ENCODE data around the gene NUDT1. TPM values are rescaled to one million over a fixed set of nuclear protein-coding genes. Genes with fewer than 3 reads are reported as not detected.
A peak's percentile ranks its signal among the peaks of the same experiment; 100 is the strongest.

NUDT1 gene
- total RNA-seq (2021): 115 and 117 TPM in 2 replicates
- Bru-seq, nascent RNA: percentile 66 among the genes with signal in this experiment
- BruChase-seq, experiment 1, labeled RNA remaining after a 2-hour chase: percentile 55 among the genes with signal in this experiment
- percentile 62 among the genes with signal in this experiment for BruChase-seq, experiment 2, labeled RNA remaining after a 6-hour chase
- long read RNA-seq, transcript NUDT1-206 (3 exons, 714 nt): major isoform, 55 of 115 reads
- long read RNA-seq, transcript NUDT1-203 (4 exons, 662 nt): minor isoform, 40 of 115 reads
- long read RNA-seq, transcript NUDT1-201 (4 exons, 698 nt): minor isoform, 9 of 115 reads
- long read RNA-seq, partial matches to known transcripts: 3 of 115 reads
- long read RNA-seq, other reads (novel, unspliced or antisense): 6 of 115 reads

DNA sequence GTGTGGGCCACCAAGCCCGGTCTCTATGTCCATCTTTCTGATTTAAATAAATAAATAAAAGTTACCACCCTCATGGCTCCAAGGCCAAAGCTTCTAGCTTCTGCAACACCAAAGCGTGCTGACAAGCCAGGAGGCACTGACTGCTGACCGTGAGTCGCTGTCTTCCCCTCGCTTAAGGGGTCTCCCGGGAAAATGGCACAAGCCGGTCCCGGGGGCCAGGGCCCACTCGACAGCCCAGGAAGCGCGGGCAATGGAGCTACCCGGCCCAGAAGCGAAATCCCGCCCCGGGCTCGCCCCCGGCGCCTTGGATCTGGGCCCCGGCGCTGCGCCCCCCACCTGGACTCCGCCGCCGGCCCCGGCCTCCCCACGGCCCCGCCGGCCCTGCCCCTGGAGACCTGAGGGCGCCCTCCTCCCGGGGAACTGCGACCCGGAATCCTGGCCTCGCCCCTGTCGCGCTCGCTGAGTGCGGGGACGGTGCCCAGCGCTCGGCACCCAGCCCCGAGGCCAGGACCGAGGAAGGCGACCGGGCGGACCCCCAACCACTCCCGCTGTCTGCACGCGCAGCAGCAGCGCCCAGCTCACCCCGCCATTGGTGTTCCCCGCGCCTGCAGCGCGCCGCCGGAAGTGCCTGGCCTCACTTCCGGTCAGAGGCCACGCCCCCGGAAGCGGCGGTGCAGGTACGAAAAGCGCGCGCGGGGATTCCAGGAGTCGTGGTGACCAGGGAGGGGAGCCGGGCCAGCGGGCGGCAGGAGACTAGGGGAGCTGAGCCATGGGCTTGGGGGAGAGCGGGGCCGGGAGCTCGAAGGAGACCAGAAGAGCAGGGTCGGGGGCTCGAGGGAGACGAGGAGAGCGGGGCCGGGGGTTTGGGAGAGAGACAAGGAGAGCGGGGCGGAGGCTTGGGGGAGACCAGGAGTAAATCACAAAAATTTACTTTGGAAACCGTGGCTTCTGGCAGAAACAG lies at the start of gene NUDT1, which contains the start of gene MRM2:
TSS of gene NUDT1 (plus strand) at position 647 of the 961 bp plus-strand sequence. CDS start 2,349 bp downstream, outside the sequence.
TSS of gene MRM2 (minus strand) at position 626 of the 961 bp plus-strand sequence. CDS start at position 590, 36 bp downstream.
- intact Hi-C loops (cut with micrococcal nuclease; ENCODE audit: unreplicated experiment): no loop called here
- no TSS peak for BruUV-seq (replicated peaks)
- ChIA-PET POLR2A (ENCODE audit: low non-redundant PET) (no interaction called here), CTCF (interaction anchor here (1.3 kb wide), 1 partner anchor 106 kb away, joined by 3 read pairs; no protein-coding TSS in a partner anchor)
- Histone ChIP-seq H3K36me3 (ENCODE audit: insufficient read depth, low read length, poor library complexity, severe bottlenecking) (peaks cover 29% of the 10 kb centered on the region), H3K4me3 (ENCODE audit: low read depth, low read length, poor library complexity, severe bottlenecking) (peak within 1 kb of the TSS; percentile 99), H3K4me1 (ENCODE audit: insufficient read depth, low read length, poor library complexity, severe bottlenecking) (peaks cover 19% of the 10 kb centered on the region), H3K9me3 (ENCODE audit: low read depth, low read length, poor library complexity, severe bottlenecking) (no peaks in the 10 kb centered on the region), H3K27me3 (replicated peaks; ENCODE audit: insufficient read depth, low read depth, low read length, poor library complexity) (no peaks in the 10 kb centered on the region), H3K27ac (ENCODE audit: low read depth, low read length, poor library complexity, severe bottlenecking) (peak within 1 kb of the TSS; percentile 91)
- no peak for TF ChIP-seq EZH2 (IDR thresholded peaks at IDR 0.05; ENCODE audit: borderline replicate concordance, low read depth, low read length, poor library complexity, severe bottlenecking)
- TF ChIP-seq, protein P1, sequence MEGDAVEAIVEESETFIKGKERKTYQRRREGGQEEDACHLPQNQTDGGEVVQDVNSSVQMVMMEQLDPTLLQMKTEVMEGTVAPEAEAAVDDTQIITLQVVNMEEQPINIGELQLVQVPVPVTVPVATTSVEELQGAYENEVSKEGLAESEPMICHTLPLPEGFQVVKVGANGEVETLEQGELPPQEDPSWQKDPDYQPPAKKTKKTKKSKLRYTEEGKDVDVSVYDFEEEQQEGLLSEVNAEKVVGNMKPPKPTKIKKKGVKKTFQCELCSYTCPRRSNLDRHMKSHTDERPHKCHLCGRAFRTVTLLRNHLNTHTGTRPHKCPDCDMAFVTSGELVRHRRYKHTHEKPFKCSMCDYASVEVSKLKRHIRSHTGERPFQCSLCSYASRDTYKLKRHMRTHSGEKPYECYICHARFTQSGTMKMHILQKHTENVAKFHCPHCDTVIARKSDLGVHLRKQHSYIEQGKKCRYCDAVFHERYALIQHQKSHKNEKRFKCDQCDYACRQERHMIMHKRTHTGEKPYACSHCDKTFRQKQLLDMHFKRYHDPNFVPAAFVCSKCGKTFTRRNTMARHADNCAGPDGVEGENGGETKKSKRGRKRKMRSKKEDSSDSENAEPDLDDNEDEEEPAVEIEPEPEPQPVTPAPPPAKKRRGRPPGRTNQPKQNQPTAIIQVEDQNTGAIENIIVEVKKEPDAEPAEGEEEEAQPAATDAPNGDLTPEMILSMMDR (conservative IDR thresholded peaks at IDR 0.05; ENCODE audit: low read depth, low read length): no peak
- DNase-seq (ENCODE audit: low spot score): peak; percentile 84

DNA sequence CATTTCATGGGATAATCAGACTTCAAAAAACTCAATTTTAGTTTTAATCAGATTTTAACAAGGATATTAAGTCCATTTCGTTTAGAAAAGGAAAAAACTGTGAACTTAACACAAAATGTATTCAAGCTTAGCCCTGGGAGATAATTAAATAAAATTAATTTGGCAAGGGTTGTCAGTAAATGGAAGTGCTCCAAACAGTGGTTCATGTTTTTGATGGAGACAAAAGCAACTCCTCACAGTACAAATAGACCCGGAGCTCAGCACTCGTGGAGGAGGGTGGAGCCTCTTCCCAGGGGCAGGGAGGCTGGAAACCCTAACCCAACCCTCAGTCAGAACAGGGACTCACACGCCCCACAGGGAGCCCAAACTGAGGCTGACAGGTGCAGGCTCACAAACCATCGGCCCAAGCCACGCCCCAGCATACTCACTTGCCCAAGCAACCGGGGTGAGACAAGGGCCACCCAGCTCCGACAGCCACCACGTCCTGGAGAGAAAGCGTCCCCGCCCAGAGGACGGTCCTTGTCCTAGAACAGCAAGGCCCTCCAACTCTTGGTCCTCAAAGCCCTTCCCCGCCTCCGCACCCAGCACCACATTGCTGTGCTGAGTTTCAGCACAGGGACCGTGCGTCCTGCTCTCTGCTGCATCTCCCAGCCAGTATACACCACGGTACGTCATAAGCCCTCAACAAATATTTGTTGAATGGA lies 49.0 kb upstream of the NUDT1 start:
- peaks cover 19% of the 10 kb centered on the region for H3K9me3 ChIP-seq (ENCODE audit: low read depth, low read length, poor library complexity, severe bottlenecking)
- H3K27ac ChIP-seq (ENCODE audit: low read depth, low read length, poor library complexity, severe bottlenecking): no peak overlapping the region
- H3K4me1 ChIP-seq (ENCODE audit: insufficient read depth, low read length, poor library complexity, severe bottlenecking): peaks cover 34% of the 10 kb centered on the region
- ChIA-PET POLR2A (ENCODE audit: low non-redundant PET) (no interaction called here), CTCF (interaction anchor here (1.8 kb wide), 1 partner anchor 17 kb away, joined by 4 read pairs; no protein-coding TSS in a partner anchor)
- intact Hi-C loops (cut with micrococcal nuclease; ENCODE audit: unreplicated experiment): no loop called here
- H3K36me3 ChIP-seq (ENCODE audit: insufficient read depth, low read length, poor library complexity, severe bottlenecking): peaks cover 26% of the 10 kb centered on the region
- peak; percentile 53 for DNase-seq (ENCODE audit: low spot score)
- no peaks in the 10 kb centered on the region for H3K27me3 ChIP-seq (replicated peaks; ENCODE audit: insufficient read depth, low read depth, low read length, poor library complexity)
- BruUV-seq (replicated peaks): no TSS peak
- no peak overlapping the region for H3K4me3 ChIP-seq (ENCODE audit: low read depth, low read length, poor library complexity, severe bottlenecking)
- TF ChIP-seq, protein P1 (conservative IDR thresholded peaks at IDR 0.05; ENCODE audit: low read depth, low read length): no peak
- no peak for TF ChIP-seq EZH2 (IDR thresholded peaks at IDR 0.05; ENCODE audit: borderline replicate concordance, low read depth, low read length, poor library complexity, severe bottlenecking)

Data from A673 (cell line).